ENCODE results near the gene INO80.
"Not testable (repeated sequence)": the region's sequence is repeated elsewhere in the genome, so short reads cannot be mapped to it uniquely, and the experiment has no call there.

INO80 gene

GRCh38 chr15:40992241-40992741 lies 123.8 kb downstream of the INO80 start:
- DNase-seq: no peak

GRCh38 chr15:40991355-40991754 lies 124.7 kb downstream of the INO80 start:
- DNase-seq: no peak

GRCh38 chr15:40990789-40991188 lies 125.3 kb downstream of the INO80 start:
- no peak for DNase-seq

GRCh38 chr15:40990080-40990479 lies 126.0 kb downstream of the INO80 start:
- DNase-seq: no peak

- no peak for DNase-seq
Observed at GRCh38 chr15:40988156-40988555, 127.9 kb downstream of the INO80 start.

GRCh38 chr15:40986820-40987219 lies 129.3 kb downstream of the INO80 start:
- DNase-seq: no peak

- DNase-seq: no peak
Observed at GRCh38 chr15:40985541-40986330, 130.3 kb downstream of the INO80 start.

- no peak for DNase-seq
Observed at GRCh38 chr15:40984964-40985363, 131.1 kb downstream of the INO80 start.

GRCh38 chr15:40984406-40984805 lies 131.7 kb downstream of the INO80 start:
- no peak for DNase-seq

- no peak for DNase-seq
Observed at GRCh38 chr15:40982855-40983254, 133.2 kb downstream of the INO80 start.

- DNase-seq: no peak
Observed at GRCh38 chr15:40981186-40981585, 134.9 kb downstream of the INO80 start.

GRCh38 chr15:40978562-40978961 lies 137.5 kb downstream of the INO80 start:
- DNase-seq: no peak

GRCh38 chr15:40978141-40978540 lies 137.9 kb downstream of the INO80 start:
- no peak for DNase-seq

GRCh38 chr15:40976819-40977218 lies 139.3 kb downstream of the INO80 start:
- no peak for DNase-seq

- no peak for DNase-seq
Observed at GRCh38 chr15:40974879-40975278, 141.2 kb downstream of the INO80 start.

- DNase-seq: no peak
Observed at GRCh38 chr15:40969363-40969762, 146.7 kb downstream of the INO80 start.

GRCh38 chr15:40968290-40969085 lies 147.6 kb downstream of the INO80 start:
- no peak for DNase-seq

GRCh38 chr15:40964634-40965033 lies 151.4 kb downstream of the INO80 start:
- DNase-seq: no peak

GRCh38 chr15:40964006-40964405 lies 152.1 kb downstream of the INO80 start:
- no peak for DNase-seq

- DNase-seq: no peak
Observed at GRCh38 chr15:40963201-40963600, 152.9 kb downstream of the INO80 start.

GRCh38 chr15:40962317-40962716 lies 153.8 kb downstream of the INO80 start:
- DNase-seq: not testable (repeated sequence)

- not testable (repeated sequence) for DNase-seq
Observed at GRCh38 chr15:40961740-40962139, 154.3 kb downstream of the INO80 start.

GRCh38 chr15:40960925-40961324 lies 155.2 kb downstream of the INO80 start:
- no peak for DNase-seq

Measured in NCI-H2029 treated with DMSO at 0.1 percent for 48 hours (cell line).